A673 (cell line): ENCODE data around the gene ITLN1.

Experiments
- CTCF ChIP-seq: fragments of 300-800, 200-600 bp; sonication (generic); conservative IDR thresholded peaks from 2 replicates; pipeline ENCODE4 v1.5.1; 2017; ENCODE audit warnings: low read depth, mild to moderate bottlenecking, antibody characterized with exemption, low read length, moderate library complexity, mixed read lengths
- EZH2 ChIP-seq: fragments of 200-600 bp; sonication (generic); IDR thresholded peaks from 2 replicates; pipeline ENCODE4 v1.6.1; 2017; ENCODE audit warnings: borderline replicate concordance, low read depth, mild to moderate bottlenecking, mixed read lengths, antibody characterized with exemption, low read length; ENCODE audit not compliant: poor library complexity, severe bottlenecking

GRCh38 chr1:160907976-160908375 lies 23.0 kb upstream of the ITLN1 start:
- TF ChIP-seq CTCF = no peak
- TF ChIP-seq EZH2 = no peak
